Measurements from ENCODE around the gene GPC5.

DNA sequence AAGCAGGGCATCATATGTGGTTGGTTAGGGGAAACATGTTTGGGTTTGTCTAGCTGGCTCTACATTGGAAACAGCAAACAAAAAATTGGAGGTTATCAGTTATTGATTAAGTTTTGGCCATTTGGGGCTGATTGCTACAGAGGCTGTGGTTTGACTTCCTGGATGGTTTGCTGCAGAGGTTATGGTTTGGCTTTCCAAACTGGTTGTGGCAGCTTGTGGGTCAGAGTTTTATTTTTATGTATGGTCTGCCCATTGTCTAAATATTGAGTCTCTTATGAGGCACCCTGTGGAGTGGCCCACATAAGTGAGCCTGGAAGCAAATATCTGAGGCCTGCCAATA is 261.6 kb downstream of the GPC5 start:
- TF ChIP-seq, protein P1, sequence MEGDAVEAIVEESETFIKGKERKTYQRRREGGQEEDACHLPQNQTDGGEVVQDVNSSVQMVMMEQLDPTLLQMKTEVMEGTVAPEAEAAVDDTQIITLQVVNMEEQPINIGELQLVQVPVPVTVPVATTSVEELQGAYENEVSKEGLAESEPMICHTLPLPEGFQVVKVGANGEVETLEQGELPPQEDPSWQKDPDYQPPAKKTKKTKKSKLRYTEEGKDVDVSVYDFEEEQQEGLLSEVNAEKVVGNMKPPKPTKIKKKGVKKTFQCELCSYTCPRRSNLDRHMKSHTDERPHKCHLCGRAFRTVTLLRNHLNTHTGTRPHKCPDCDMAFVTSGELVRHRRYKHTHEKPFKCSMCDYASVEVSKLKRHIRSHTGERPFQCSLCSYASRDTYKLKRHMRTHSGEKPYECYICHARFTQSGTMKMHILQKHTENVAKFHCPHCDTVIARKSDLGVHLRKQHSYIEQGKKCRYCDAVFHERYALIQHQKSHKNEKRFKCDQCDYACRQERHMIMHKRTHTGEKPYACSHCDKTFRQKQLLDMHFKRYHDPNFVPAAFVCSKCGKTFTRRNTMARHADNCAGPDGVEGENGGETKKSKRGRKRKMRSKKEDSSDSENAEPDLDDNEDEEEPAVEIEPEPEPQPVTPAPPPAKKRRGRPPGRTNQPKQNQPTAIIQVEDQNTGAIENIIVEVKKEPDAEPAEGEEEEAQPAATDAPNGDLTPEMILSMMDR (IDR thresholded peaks at IDR 0.05; ENCODE audit: insufficient read depth, low read length, poor library complexity, severe bottlenecking), result no peak
- no peak for TF ChIP-seq EZH2phosphoT487 (conservative IDR thresholded peaks at IDR 0.05; ENCODE audit: low read length)

Data from SU-DHL-6 (cell line).